ENCODE measurements around the gene NCK1.
"Not testable (repeated sequence)": the region's sequence is repeated elsewhere in the genome, so short reads cannot be mapped to it uniquely, and the experiment has no call there.

NCK1 gene

DNA sequence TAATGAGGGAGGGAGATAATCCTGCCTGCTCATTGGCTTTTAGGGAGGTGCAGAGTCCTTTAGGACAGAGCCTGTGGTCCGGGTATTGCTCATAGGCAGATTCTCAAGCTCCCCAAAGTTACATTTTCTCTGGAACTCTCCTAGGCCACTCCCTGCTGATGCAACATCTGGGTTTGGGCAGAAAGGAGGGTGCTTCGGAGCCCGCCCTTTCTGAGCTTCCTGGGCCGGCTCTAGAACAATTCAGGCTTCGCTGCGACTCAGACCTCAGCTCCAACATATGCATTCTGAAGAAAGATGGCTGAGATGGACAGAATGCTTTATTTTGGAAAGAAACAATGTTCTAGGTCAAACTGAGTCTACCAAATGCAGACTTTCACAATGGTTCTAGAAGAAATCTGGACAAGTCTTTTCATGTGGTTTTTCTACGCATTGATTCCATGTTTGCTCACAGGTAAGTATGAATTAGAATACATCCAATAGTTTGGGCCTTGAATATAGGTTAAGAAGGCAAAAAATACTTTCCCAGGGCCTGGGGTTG lies 95.8 kb downstream of the NCK1 start, which contains the start of gene IL20RB:
TSS of gene IL20RB (plus strand) at position 233 of the 538 bp plus-strand sequence. CDS start at position 364, 131 bp downstream.
- Histone ChIP-seq H3K79me2 (ENCODE audit: control insufficient read depth, insufficient read depth, low read length, unreplicated experiment) (no peaks in the 10 kb centered on the region), H3K27ac (ENCODE audit: low read depth, low read length) (no peak within 1 kb of the TSS; the same call in 1 of the 2 replicates), H3K27me3 (ENCODE audit: insufficient read depth, low read length) (no peaks in the 10 kb centered on the region), H3K36me3 (ENCODE audit: insufficient read depth, low read length) (0 out of 2 replicates have a peak, but pooled peaks cover 6% of the 10 kb centered on the region), H2AFZ (ENCODE audit: low read length, unreplicated experiment) (no peak within 1 kb of the TSS), H3K4me3 (ENCODE audit: low read depth, low read length) (no peak within 1 kb of the TSS), H3K4me1 (ENCODE audit: control insufficient read depth, insufficient read depth, low read length, unreplicated experiment) (peaks cover 52% of the 10 kb centered on the region)

GRCh38 chr3:136958939-136959338 lies 96.9 kb downstream of the NCK1 start:
- H3K79me2 ChIP-seq (ENCODE audit: control insufficient read depth, insufficient read depth, low read length, unreplicated experiment): no peaks in the 10 kb centered on the region
- no peak overlapping the region for H3K4me3 ChIP-seq (ENCODE audit: low read depth, low read length)
- H3K36me3 ChIP-seq (ENCODE audit: insufficient read depth, low read length): 0 out of 2 replicates have a peak, but pooled peaks cover 6% of the 10 kb centered on the region
- H3K27ac ChIP-seq (ENCODE audit: low read depth, low read length): no peak overlapping the region
- H3K27me3 ChIP-seq (ENCODE audit: insufficient read depth, low read length): no peaks in the 10 kb centered on the region
- H2AFZ ChIP-seq (ENCODE audit: low read length, unreplicated experiment): no peak overlapping the region
- peaks cover 48% of the 10 kb centered on the region for H3K4me1 ChIP-seq (ENCODE audit: control insufficient read depth, insufficient read depth, low read length, unreplicated experiment)

DNA sequence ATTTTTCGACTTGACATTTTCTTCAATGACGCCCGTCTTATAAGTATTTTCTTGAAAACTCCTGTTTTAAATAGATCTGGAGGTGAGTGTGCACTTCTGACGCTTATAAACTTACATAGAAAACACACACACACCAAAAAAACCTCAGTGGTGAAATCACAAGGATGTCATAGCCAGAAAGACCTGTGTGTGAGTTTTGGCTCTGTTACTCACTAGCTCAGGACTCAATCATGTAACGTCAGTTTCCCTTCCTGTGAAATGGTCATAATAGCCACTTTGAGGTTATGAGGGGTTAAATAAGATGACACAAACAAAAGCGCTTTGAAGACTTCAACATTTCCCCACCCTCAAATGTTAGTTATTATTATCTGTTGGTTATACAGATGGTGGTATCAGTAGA lies 97.6 kb downstream of the NCK1 start:
- Histone ChIP-seq H3K27me3 (ENCODE audit: insufficient read depth, low read length) (no peaks in the 10 kb centered on the region), H3K27ac (ENCODE audit: low read depth, low read length) (no peak overlapping the region), H2AFZ (ENCODE audit: low read length, unreplicated experiment) (no peak overlapping the region), H3K4me3 (ENCODE audit: low read depth, low read length) (no peak overlapping the region), H3K79me2 (ENCODE audit: control insufficient read depth, insufficient read depth, low read length, unreplicated experiment) (no peaks in the 10 kb centered on the region), H3K36me3 (ENCODE audit: insufficient read depth, low read length) (0 out of 2 replicates have a peak, but pooled peaks cover 6% of the 10 kb centered on the region), H3K4me1 (ENCODE audit: control insufficient read depth, insufficient read depth, low read length, unreplicated experiment) (peaks cover 42% of the 10 kb centered on the region)

DNA sequence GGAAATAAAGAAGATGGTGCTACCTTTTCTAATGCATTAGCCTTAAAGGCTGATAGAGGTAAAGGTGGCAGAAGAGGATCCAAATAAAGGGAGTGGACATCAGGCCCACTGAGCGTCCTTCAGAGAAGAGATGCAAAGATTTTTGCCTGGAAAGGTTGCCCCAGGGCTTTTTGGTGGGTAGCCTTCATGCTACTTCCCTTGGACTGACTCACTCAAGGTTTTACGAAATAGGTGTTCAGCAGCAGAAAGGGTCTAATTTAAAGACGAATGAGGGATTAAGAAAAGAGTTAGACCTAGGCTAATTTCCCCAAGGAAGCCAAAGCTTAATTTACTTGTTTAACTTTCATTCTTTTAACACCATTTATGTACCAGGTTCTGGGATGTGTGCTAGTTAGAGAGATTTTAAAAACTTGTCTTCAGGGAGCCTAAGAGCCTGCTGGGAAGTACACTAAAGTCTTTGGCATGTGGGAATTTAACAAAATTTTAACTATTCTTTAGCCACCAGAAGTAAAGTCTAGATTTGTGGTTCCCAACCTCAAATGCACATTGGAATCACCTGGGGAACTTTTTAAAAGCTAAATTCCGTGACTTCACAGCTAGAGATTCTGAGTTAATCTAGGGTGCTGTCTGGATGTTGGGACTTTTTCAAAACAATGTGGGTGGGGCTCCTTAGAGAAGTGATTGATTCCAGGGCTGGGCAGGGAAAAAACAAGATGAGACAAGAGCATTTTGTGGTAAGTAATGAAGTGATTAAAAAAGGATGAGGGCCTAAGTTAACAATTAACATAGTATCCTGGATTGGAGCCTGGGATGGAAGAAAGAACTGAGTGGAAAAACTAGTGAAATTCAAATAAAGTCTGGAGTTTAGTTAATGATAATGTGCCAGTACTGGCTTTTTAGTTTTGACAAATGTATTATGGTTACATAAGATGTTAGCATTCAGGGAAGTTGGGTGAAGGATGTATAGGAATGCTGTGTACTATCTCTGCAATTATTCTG lies 99.1 kb downstream of the NCK1 start:
- H3K27me3 ChIP-seq (ENCODE audit: insufficient read depth, low read length): no peaks in the 10 kb centered on the region
- H2AFZ ChIP-seq (ENCODE audit: low read length, unreplicated experiment): no peak overlapping the region
- peaks cover 27% of the 10 kb centered on the region for H3K4me1 ChIP-seq (ENCODE audit: control insufficient read depth, insufficient read depth, low read length, unreplicated experiment)
- H3K36me3 ChIP-seq (ENCODE audit: insufficient read depth, low read length): 0 out of 2 replicates have a peak, but pooled peaks cover 6% of the 10 kb centered on the region
- H3K79me2 ChIP-seq (ENCODE audit: control insufficient read depth, insufficient read depth, low read length, unreplicated experiment): no peaks in the 10 kb centered on the region
- H3K4me3 ChIP-seq (ENCODE audit: low read depth, low read length): no peak overlapping the region
- peak overlapping the region; percentile 16 for H3K27ac ChIP-seq (ENCODE audit: low read depth, low read length)

DNA sequence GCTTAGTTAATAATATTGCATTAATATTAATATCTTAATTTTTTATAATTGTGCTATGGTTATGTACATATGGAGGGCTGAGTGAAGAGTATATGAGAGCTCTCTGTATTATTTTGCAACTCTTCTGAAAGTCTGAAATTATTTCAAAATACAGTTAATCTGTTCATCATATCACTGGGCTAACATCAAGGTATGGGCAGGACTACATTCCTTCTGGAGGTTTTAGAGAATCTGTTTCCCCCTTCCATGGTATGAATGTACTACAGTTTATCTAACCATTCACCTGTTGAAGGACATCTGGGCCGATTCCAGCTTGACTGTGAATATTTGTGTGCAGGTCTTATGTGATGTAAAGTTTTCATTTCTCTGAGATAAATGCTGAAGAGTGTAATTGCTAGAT lies 100.9 kb downstream of the NCK1 start:
- Histone ChIP-seq H3K4me3 (ENCODE audit: low read depth, low read length) (no peak overlapping the region), H3K27me3 (ENCODE audit: insufficient read depth, low read length) (no peaks in the 10 kb centered on the region), H3K27ac (ENCODE audit: low read depth, low read length) (no peak overlapping the region), H3K36me3 (ENCODE audit: insufficient read depth, low read length) (0 out of 2 replicates have a peak, but pooled peaks cover 6% of the 10 kb centered on the region), H3K4me1 (ENCODE audit: control insufficient read depth, insufficient read depth, low read length, unreplicated experiment) (peaks cover 13% of the 10 kb centered on the region), H3K79me2 (ENCODE audit: control insufficient read depth, insufficient read depth, low read length, unreplicated experiment) (no peaks in the 10 kb centered on the region), H2AFZ (ENCODE audit: low read length, unreplicated experiment) (no peak overlapping the region)

- H2AFZ ChIP-seq (ENCODE audit: low read length, unreplicated experiment); H3K79me2 ChIP-seq (ENCODE audit: control insufficient read depth, insufficient read depth, low read length, unreplicated experiment); H3K36me3 ChIP-seq (ENCODE audit: insufficient read depth, low read length); H3K4me1 ChIP-seq (ENCODE audit: control insufficient read depth, insufficient read depth, low read length, unreplicated experiment); H3K27me3 ChIP-seq (ENCODE audit: insufficient read depth, low read length); H3K4me3 ChIP-seq (ENCODE audit: low read depth, low read length); H3K27ac ChIP-seq (ENCODE audit: low read depth, low read length): not testable (repeated sequence)
Measured at GRCh38 chr3:136969539-136969938, 107.5 kb downstream of the NCK1 start.

GRCh38 chr3:136973352-136973751 lies 111.3 kb downstream of the NCK1 start:
- Histone ChIP-seq H3K4me3 (ENCODE audit: low read depth, low read length) (no peak overlapping the region), H3K36me3 (ENCODE audit: insufficient read depth, low read length) (no peaks in the 10 kb centered on the region), H3K27me3 (ENCODE audit: insufficient read depth, low read length) (no peaks in the 10 kb centered on the region), H2AFZ (ENCODE audit: low read length, unreplicated experiment) (no peak overlapping the region), H3K79me2 (ENCODE audit: control insufficient read depth, insufficient read depth, low read length, unreplicated experiment) (no peaks in the 10 kb centered on the region), H3K4me1 (ENCODE audit: control insufficient read depth, insufficient read depth, low read length, unreplicated experiment) (no peaks in the 10 kb centered on the region), H3K27ac (ENCODE audit: low read depth, low read length) (no peak overlapping the region)

- H3K27me3 ChIP-seq (ENCODE audit: insufficient read depth, low read length): no peaks in the 10 kb centered on the region
- no peak overlapping the region for H3K4me3 ChIP-seq (ENCODE audit: low read depth, low read length)
- peaks cover 3% of the 10 kb centered on the region for H3K4me1 ChIP-seq (ENCODE audit: control insufficient read depth, insufficient read depth, low read length, unreplicated experiment)
- H3K27ac ChIP-seq (ENCODE audit: low read depth, low read length): no peak overlapping the region
- H3K36me3 ChIP-seq (ENCODE audit: insufficient read depth, low read length): no peaks in the 10 kb centered on the region
- no peaks in the 10 kb centered on the region for H3K79me2 ChIP-seq (ENCODE audit: control insufficient read depth, insufficient read depth, low read length, unreplicated experiment)
- H2AFZ ChIP-seq (ENCODE audit: low read length, unreplicated experiment): no peak overlapping the region
Measured at GRCh38 chr3:136974670-136975069, 112.7 kb downstream of the NCK1 start.

GRCh38 chr3:136979204-136979603 lies 117.2 kb downstream of the NCK1 start:
- H3K4me1 ChIP-seq (ENCODE audit: control insufficient read depth, insufficient read depth, low read length, unreplicated experiment): peaks cover 4% of the 10 kb centered on the region
- no peaks in the 10 kb centered on the region for H3K27me3 ChIP-seq (ENCODE audit: insufficient read depth, low read length)
- H2AFZ ChIP-seq (ENCODE audit: low read length, unreplicated experiment): no peak overlapping the region
- H3K4me3 ChIP-seq (ENCODE audit: low read depth, low read length): no peak overlapping the region
- no peaks in the 10 kb centered on the region for H3K79me2 ChIP-seq (ENCODE audit: control insufficient read depth, insufficient read depth, low read length, unreplicated experiment)
- no peak overlapping the region for H3K27ac ChIP-seq (ENCODE audit: low read depth, low read length)
- H3K36me3 ChIP-seq (ENCODE audit: insufficient read depth, low read length): no peaks in the 10 kb centered on the region

DNA sequence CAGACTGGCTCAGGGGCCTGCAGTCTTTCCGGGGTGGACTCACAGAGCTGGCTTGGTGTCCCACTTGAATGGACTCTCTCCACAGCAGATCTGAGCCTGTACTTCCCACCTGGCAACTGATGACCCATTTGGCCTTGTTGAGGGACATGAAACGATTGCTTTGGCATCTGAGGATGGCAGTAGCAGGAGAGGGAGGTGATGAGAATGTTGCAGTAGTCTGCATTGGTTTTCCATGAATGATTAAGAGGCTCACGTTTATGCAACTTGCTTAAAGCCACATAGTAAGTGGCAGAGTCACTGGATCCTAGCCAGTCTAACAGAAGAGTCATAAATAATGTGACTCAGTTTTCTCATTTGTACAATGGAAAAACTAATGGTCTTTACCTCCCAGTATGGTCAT lies 117.7 kb downstream of the NCK1 start:
- Histone ChIP-seq H3K36me3 (ENCODE audit: insufficient read depth, low read length) (no peaks in the 10 kb centered on the region), H3K4me3 (ENCODE audit: low read depth, low read length) (no peak overlapping the region)

More for the DNA sequence above, 117.7 kb downstream of the NCK1 start:
- peaks cover 7% of the 10 kb centered on the region for H3K4me1 ChIP-seq (ENCODE audit: control insufficient read depth, insufficient read depth, low read length, unreplicated experiment)
- no peak overlapping the region for H2AFZ ChIP-seq (ENCODE audit: low read length, unreplicated experiment)
- H3K27me3 ChIP-seq (ENCODE audit: insufficient read depth, low read length): no peaks in the 10 kb centered on the region
- H3K27ac ChIP-seq (ENCODE audit: low read depth, low read length): no peak overlapping the region
- no peaks in the 10 kb centered on the region for H3K79me2 ChIP-seq (ENCODE audit: control insufficient read depth, insufficient read depth, low read length, unreplicated experiment)

Data from ACC112 (cell line).